Measurements from ENCODE around the gene COL15A1.

DNA sequence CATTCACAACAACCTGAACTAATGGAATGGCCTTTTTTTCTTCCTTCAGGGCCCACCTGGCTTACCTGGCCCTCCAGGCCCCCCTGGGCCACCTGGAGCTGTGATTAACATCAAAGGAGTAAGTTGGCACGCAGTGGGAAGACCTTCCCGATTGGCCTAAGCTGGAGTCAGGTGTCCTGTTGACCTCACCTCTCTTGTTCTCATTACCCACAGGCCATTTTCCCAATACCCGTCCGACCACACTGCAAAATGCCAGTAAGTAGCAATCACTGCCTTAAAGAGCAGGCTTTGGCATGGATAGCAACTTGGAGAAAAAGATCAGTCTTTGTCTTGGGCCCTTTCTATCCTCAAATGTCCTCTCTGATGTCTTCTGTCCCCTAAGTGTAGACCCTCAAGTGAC lies 105.9 kb downstream of the COL15A1 start:
- TF ChIP-seq EZH2 (optimal IDR thresholded peaks at IDR 0.05; ENCODE audit: low read depth, low read length) (no peak), EZH2phosphoT487 (IDR thresholded peaks at IDR 0.05; ENCODE audit: low read length) (no peak)
- TF ChIP-seq, protein P1, sequence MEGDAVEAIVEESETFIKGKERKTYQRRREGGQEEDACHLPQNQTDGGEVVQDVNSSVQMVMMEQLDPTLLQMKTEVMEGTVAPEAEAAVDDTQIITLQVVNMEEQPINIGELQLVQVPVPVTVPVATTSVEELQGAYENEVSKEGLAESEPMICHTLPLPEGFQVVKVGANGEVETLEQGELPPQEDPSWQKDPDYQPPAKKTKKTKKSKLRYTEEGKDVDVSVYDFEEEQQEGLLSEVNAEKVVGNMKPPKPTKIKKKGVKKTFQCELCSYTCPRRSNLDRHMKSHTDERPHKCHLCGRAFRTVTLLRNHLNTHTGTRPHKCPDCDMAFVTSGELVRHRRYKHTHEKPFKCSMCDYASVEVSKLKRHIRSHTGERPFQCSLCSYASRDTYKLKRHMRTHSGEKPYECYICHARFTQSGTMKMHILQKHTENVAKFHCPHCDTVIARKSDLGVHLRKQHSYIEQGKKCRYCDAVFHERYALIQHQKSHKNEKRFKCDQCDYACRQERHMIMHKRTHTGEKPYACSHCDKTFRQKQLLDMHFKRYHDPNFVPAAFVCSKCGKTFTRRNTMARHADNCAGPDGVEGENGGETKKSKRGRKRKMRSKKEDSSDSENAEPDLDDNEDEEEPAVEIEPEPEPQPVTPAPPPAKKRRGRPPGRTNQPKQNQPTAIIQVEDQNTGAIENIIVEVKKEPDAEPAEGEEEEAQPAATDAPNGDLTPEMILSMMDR (IDR thresholded peaks at IDR 0.05; ENCODE audit: low read length): no peak
